ENCODE data around the gene CRLF3.

Gene CRLF3

GRCh38 chr17:30858556-30859250 is 34.2 kb upstream of the CRLF3 start:
- no peak overlapping the region for H3K4me2 ChIP-seq (ENCODE audit: low read length)
- H2AFZ ChIP-seq (ENCODE audit: low read depth, low read length) = no peak overlapping the region
- TF ChIP-seq CTCF (IDR thresholded peaks at IDR 0.05; ENCODE audit: low read depth, low read length) = no peak
- TF ChIP-seq EZH2phosphoT487 (IDR thresholded peaks at IDR 0.05; ENCODE audit: low read depth) = no peak
- no peaks in the 10 kb centered on the region for H3K27me3 ChIP-seq (ENCODE audit: low read depth, low read length)
- H3K36me3 ChIP-seq (replicated peaks; ENCODE audit: low read depth, low read length) = peaks cover 23% of the 10 kb centered on the region
- H3K9ac ChIP-seq (ENCODE audit: low read length) = no peak overlapping the region
- H3K4me3 ChIP-seq (ENCODE audit: low read length) = no peak overlapping the region
- H4K20me1 ChIP-seq (ENCODE audit: insufficient read depth, low read length) = no peaks in the 10 kb centered on the region
- H3K79me2 ChIP-seq (ENCODE audit: low read length) = no peaks in the 10 kb centered on the region
- no peak overlapping the region for H3K27ac ChIP-seq (ENCODE audit: low read length)
- no peaks in the 10 kb centered on the region for H3K4me1 ChIP-seq (ENCODE audit: low read length)
- H3K9me3 ChIP-seq (ENCODE audit: insufficient read depth, low read length) = no peaks in the 10 kb centered on the region

- Histone ChIP-seq H3K4me3 (ENCODE audit: low read length) (no peak overlapping the region), H3K9ac (ENCODE audit: low read length) (no peak overlapping the region), H3K27ac (ENCODE audit: low read length) (no peak overlapping the region), H3K4me1 (ENCODE audit: low read length) (no peaks in the 10 kb centered on the region), H3K27me3 (ENCODE audit: low read depth, low read length) (no peaks in the 10 kb centered on the region), H4K20me1 (ENCODE audit: insufficient read depth, low read length) (no peaks in the 10 kb centered on the region), H3K79me2 (ENCODE audit: low read length) (no peaks in the 10 kb centered on the region), H3K9me3 (ENCODE audit: insufficient read depth, low read length) (no peaks in the 10 kb centered on the region), H3K36me3 (replicated peaks; ENCODE audit: low read depth, low read length) (peaks cover 29% of the 10 kb centered on the region), H2AFZ (ENCODE audit: low read depth, low read length) (no peak overlapping the region), H3K4me2 (ENCODE audit: low read length) (no peak overlapping the region)
- no peak for TF ChIP-seq CTCF (IDR thresholded peaks at IDR 0.05; ENCODE audit: low read depth, low read length)
Measured at GRCh38 chr17:30854146-30854545, 29.7 kb upstream of the CRLF3 start.

- no peak overlapping the region for H3K27ac ChIP-seq (ENCODE audit: low read length)
- H3K4me1 ChIP-seq (ENCODE audit: low read length) = no peaks in the 10 kb centered on the region
- no peaks in the 10 kb centered on the region for H4K20me1 ChIP-seq (ENCODE audit: insufficient read depth, low read length)
- no peak overlapping the region for H3K4me3 ChIP-seq (ENCODE audit: low read length)
- H2AFZ ChIP-seq (ENCODE audit: low read depth, low read length) = no peak overlapping the region
- H3K4me2 ChIP-seq (ENCODE audit: low read length) = no peak overlapping the region
- peaks cover 23% of the 10 kb centered on the region for H3K36me3 ChIP-seq (replicated peaks; ENCODE audit: low read depth, low read length)
- TF ChIP-seq CTCF (IDR thresholded peaks at IDR 0.05; ENCODE audit: low read depth, low read length) (no peak), EZH2phosphoT487 (IDR thresholded peaks at IDR 0.05; ENCODE audit: low read depth) (no peak)
- no peaks in the 10 kb centered on the region for H3K9me3 ChIP-seq (ENCODE audit: insufficient read depth, low read length)
- H3K79me2 ChIP-seq (ENCODE audit: low read length) = no peaks in the 10 kb centered on the region
- H3K27me3 ChIP-seq (ENCODE audit: low read depth, low read length) = no peaks in the 10 kb centered on the region
- H3K9ac ChIP-seq (ENCODE audit: low read length) = no peak overlapping the region
Measured at GRCh38 chr17:30848021-30848420, 23.5 kb upstream of the CRLF3 start.

- Histone ChIP-seq H3K36me3 (replicated peaks; ENCODE audit: low read depth, low read length) (peaks cover 42% of the 10 kb centered on the region), H3K4me2 (ENCODE audit: low read length) (no peak overlapping the region)
Measured at GRCh38 chr17:30840771-30841170, 16.3 kb upstream of the CRLF3 start.

More at GRCh38 chr17:30840771-30841170, 16.3 kb upstream of the CRLF3 start:
- Histone ChIP-seq H3K27ac (ENCODE audit: low read length) (no peak overlapping the region), H3K4me1 (ENCODE audit: low read length) (no peaks in the 10 kb centered on the region), H3K79me2 (ENCODE audit: low read length) (peaks cover 2% of the 10 kb centered on the region), H3K27me3 (ENCODE audit: low read depth, low read length) (no peaks in the 10 kb centered on the region), H3K9ac (ENCODE audit: low read length) (no peak overlapping the region), H3K4me3 (ENCODE audit: low read length) (no peak overlapping the region), H2AFZ (ENCODE audit: low read depth, low read length) (no peak overlapping the region), H4K20me1 (ENCODE audit: insufficient read depth, low read length) (no peaks in the 10 kb centered on the region), H3K9me3 (ENCODE audit: insufficient read depth, low read length) (no peaks in the 10 kb centered on the region)
- TF ChIP-seq CTCF (IDR thresholded peaks at IDR 0.05; ENCODE audit: low read depth, low read length) (no peak), EZH2phosphoT487 (IDR thresholded peaks at IDR 0.05; ENCODE audit: low read depth) (no peak)

All from OCI-LY3 (cell line).